A549 (cell line): ENCODE data around the gene GTPBP8. TPM values are rescaled to one million over a fixed set of nuclear protein-coding genes. Genes with fewer than 3 reads are reported as not detected.

Experiments
- ATAC-seq, 2 experiments: fragments of 200-7000 bp in 1 of 2; fragments of >200 bp in 1 of 2; cut with Nextera tagmentation in 1 of 2; cut with Tn5 transposase in 1 of 2; 3 replicates each; pipeline versions ENCODE4 v1.8.0 to v1.9.1; 2018 to 2020; ENCODE audit warnings: mild to moderate bottlenecking in 1 of 2, moderate library complexity in 1 of 2
- CTCF ChIA-PET: fragments of 300-600 bp; sonication (Branson Sonifier 250); formaldehyde crosslinking; extraction: SDS; loops from one replicate; lab custom pipeline; 2021; ENCODE audit warnings: antibody characterized with exemption, inconsistent platforms; lab: Yijun Ruan, JAX
- POLR2A ChIA-PET: fragments of 350-600 bp; formaldehyde crosslinking; extraction: SDS; loops from one replicate; lab custom pipeline; 2021; ENCODE audit warnings: antibody characterized with exemption, inconsistent platforms; lab: Yijun Ruan, JAX
- DNase-seq, 2 experiments: peaks; one replicate each; pipeline versions ENCODE4 v3.0.0 to v3.0.0-alpha.2; 2011 to 2016; ENCODE audit warnings: low read depth in 1 of 2, low spot score in 1 of 2
- FAIRE-seq: peaks from 2 replicates; lab custom pipeline; 2011; peaks lifted over from hg19 to GRCh38; lab: Jason Lieb, UNC
- H3K27ac ChIP-seq, 2 experiments: fragments of >200 bp; sonication (Bioruptor Twin); formaldehyde crosslinking; 3 replicates each; pipeline ENCODE4 v1.5.1; 2016 to 2017
- H3K4me1 ChIP-seq: fragments of >200 bp; sonication (Bioruptor Twin); formaldehyde crosslinking; 3 replicates; pipeline ENCODE4 v1.6.1; 2016
- H3K4me2 ChIP-seq: fragments of >200 bp; sonication (Bioruptor Twin); formaldehyde crosslinking; 3 replicates; pipeline ENCODE4 v1.6.1; 2016
- H3K4me3 ChIP-seq: fragments of >200 bp; sonication (Bioruptor Twin); formaldehyde crosslinking; 3 replicates; pipeline ENCODE4 v1.5.1; 2016
- H3K9me3 ChIP-seq: fragments of >200 bp; sonication (Bioruptor Twin); formaldehyde crosslinking; 3 replicates; pipeline ENCODE4 v1.6.1; 2016
- BHLHE40 ChIP-seq: IDR thresholded peaks from 2 replicates; pipeline ENCODE4 v1.6.1; 2012; ENCODE audit warnings: low read depth, low read length, inconsistent platforms
- CBX2 ChIP-seq: fragments of 200-600 bp; sonication (generic); IDR thresholded peaks from 2 replicates; pipeline ENCODE4 v1.6.1; 2016; ENCODE audit warnings: low read depth, mild to moderate bottlenecking, borderline replicate concordance
- CHD2 ChIP-seq: fragments of 150-350 bp; IDR thresholded peaks from 2 replicates; pipeline ENCODE4 v1.6.1; 2014; ENCODE audit warnings: low read length; ENCODE audit not compliant: partially characterized antibody
- CHD4 ChIP-seq: fragments of 200-600 bp; sonication (generic); IDR thresholded peaks from 2 replicates; pipeline ENCODE4 v1.6.1; 2016; ENCODE audit warnings: antibody characterized with exemption, mild to moderate bottlenecking, borderline replicate concordance
- CTCF ChIP-seq: fragments of >200 bp; sonication (Bioruptor Twin); formaldehyde crosslinking; IDR thresholded peaks from 3 replicates; pipeline ENCODE4 v1.5.1; 2016
- EHMT2 ChIP-seq: fragments of 200-600 bp; sonication (generic); IDR thresholded peaks from 2 replicates; pipeline ENCODE4 v1.6.1; 2016; ENCODE audit warnings: antibody characterized with exemption, low read depth, mild to moderate bottlenecking, moderate library complexity
- EP300 ChIP-seq, 2 experiments: fragments of >200 bp; sonication (Bioruptor Twin); formaldehyde crosslinking; IDR thresholded peaks; 2 replicates in 1 of 2; 3 replicates in 1 of 2; pipeline ENCODE4 v1.6.1; 2016 to 2017
- FOSL2 ChIP-seq, 2 experiments: fragments of 450-650 bp in 1 of 2; fragments of >200 bp in 1 of 2; sonication (Bioruptor Twin) in 1 of 2; formaldehyde crosslinking; IDR thresholded peaks; 2 replicates each; pipeline versions ENCODE4 v1.5.0 to v1.6.1; 2016 to 2020; ENCODE audit warnings: mild to moderate bottlenecking in 1 of 2, moderate library complexity in 1 of 2
- GATA3 ChIP-seq: IDR thresholded peaks from 2 replicates; pipeline ENCODE4 v1.6.1; 2012; ENCODE audit warnings: borderline replicate concordance
- HDAC2 ChIP-seq: fragments of 200-600 bp; sonication (generic); IDR thresholded peaks from 2 replicates; pipeline ENCODE4 v1.6.1; 2016
- HEYL ChIP-seq: fragments of 250-450 bp; sonication (Bioruptor Pico); IDR thresholded peaks from 2 replicates; pipeline ENCODE4 v1.8.0; 2021; ENCODE audit warnings: mild to moderate bottlenecking, moderate library complexity
- HOXB13 ChIP-seq: fragments of 250-450 bp; sonication (Bioruptor Pico); IDR thresholded peaks from 2 replicates; pipeline ENCODE4 v1.5.0; 2020; ENCODE audit warnings: low read depth, mild to moderate bottlenecking, moderate library complexity
- HOXB5 ChIP-seq: fragments of 250-450 bp; sonication (Bioruptor Pico); IDR thresholded peaks from 2 replicates; pipeline ENCODE4 v1.5.0; 2020; ENCODE audit warnings: mild to moderate bottlenecking, moderate library complexity
- JUNB ChIP-seq: fragments of >200 bp; sonication (Bioruptor Twin); formaldehyde crosslinking; IDR thresholded peaks from 2 replicates; pipeline ENCODE4 v1.6.1; 2016
- MAFK ChIP-seq: fragments of 450-650 bp; IDR thresholded peaks from 2 replicates; pipeline ENCODE4 v1.6.1; 2014; ENCODE audit not compliant: partially characterized antibody
- MAX ChIP-seq: IDR thresholded peaks from 2 replicates; pipeline ENCODE4 v1.6.1; 2012
- MYC ChIP-seq: IDR thresholded peaks from 2 replicates; pipeline ENCODE4 v1.6.1; 2012; ENCODE audit warnings: mild to moderate bottlenecking, inconsistent platforms, low read length, improper control_type of control experiment, borderline replicate concordance
- PHF8 ChIP-seq: fragments of 200-600 bp; sonication (generic); IDR thresholded peaks from 2 replicates; pipeline ENCODE4 v1.6.1; 2016; ENCODE audit warnings: low read depth, mild to moderate bottlenecking, antibody characterized with exemption, moderate library complexity, borderline replicate concordance
- RAD21 ChIP-seq, 2 experiments: fragments of >200 bp in 1 of 2; sonication (Bioruptor Twin) in 1 of 2; formaldehyde crosslinking in 1 of 2; IDR thresholded peaks in 1 of 2; conservative IDR thresholded peaks in 1 of 2; 2 replicates in 1 of 2; 3 replicates in 1 of 2; pipeline ENCODE4 v1.6.1; 2012 to 2018; ENCODE audit warnings: inconsistent platforms in 1 of 2
- RARB ChIP-seq: fragments of 250-450 bp; sonication (Bioruptor Pico); IDR thresholded peaks from 2 replicates; pipeline ENCODE4 v1.8.0; 2021; ENCODE audit warnings: mild to moderate bottlenecking, moderate library complexity
- RFX5 ChIP-seq: fragments of 450-650 bp; IDR thresholded peaks from 2 replicates; pipeline ENCODE4 v1.7.1; 2014; ENCODE audit warnings: antibody characterized with exemption, mild to moderate bottlenecking, moderate library complexity
- RNF2 ChIP-seq: fragments of 200-600 bp; sonication (generic); IDR thresholded peaks from 2 replicates; pipeline ENCODE4 v1.6.1; 2016; ENCODE audit warnings: low read depth, mild to moderate bottlenecking, antibody characterized with exemption, moderate library complexity, borderline replicate concordance
- SMC3 ChIP-seq: fragments of >200 bp; sonication (Bioruptor Twin); formaldehyde crosslinking; IDR thresholded peaks from 3 replicates; pipeline ENCODE4 v1.6.1; 2018; ENCODE audit warnings: inconsistent platforms
- ZFP36 ChIP-seq: fragments of 450-650 bp; IDR thresholded peaks from 2 replicates; pipeline ENCODE4 v1.6.1; 2014; ENCODE audit warnings: borderline replicate concordance; ENCODE audit not compliant: partially characterized antibody
- ZSCAN20 ChIP-seq: fragments of 250-450 bp; sonication (Bioruptor Pico); IDR thresholded peaks from 2 replicates; pipeline ENCODE4 v1.8.0; 2022; ENCODE audit warnings: mild to moderate bottlenecking, moderate library complexity
- whole genome bisulfite sequencing: methylation state at CpG from one replicate; pipeline ENCODE4 v1.1.6; 2017; ENCODE audit errors: missing lambda C conversion rate; 5-methylcytosine and 5-hydroxymethylcytosine counted together
- polyA plus RNA-seq, 4 experiments: library from polyadenylated mRNA; depleted of rRNA in 3 of 4; stranded (reverse); fragments of >200 nt; fragmentation: RNase III in 1 of 4; extraction: RNeasy Plus Mini Kit Qiagen cat#74134 plus additional on column Dnase treatment in 1 of 4; gene quantifications; 2 replicates in 3 of 4; 3 replicates in 1 of 4; pipeline ENCODE4 v1.2.3, GENCODE V29; 2011 to 2017
- TF ChIP-seq, protein P1 (sequence below): fragments of >200 bp; sonication (Bioruptor Twin); formaldehyde crosslinking; IDR thresholded peaks from 2 replicates; pipeline ENCODE4 v1.6.1; 2016
- TF ChIP-seq, protein P2 (sequence below): fragments of 200-600 bp; sonication (generic); IDR thresholded peaks from 2 replicates; pipeline ENCODE4 v1.6.1; 2016; ENCODE audit warnings: antibody characterized with exemption, mild to moderate bottlenecking, moderate library complexity
- TF ChIP-seq, protein P3 (sequence below): fragments of >200 bp; sonication (Bioruptor Twin); formaldehyde crosslinking; IDR thresholded peaks from 3 replicates; pipeline ENCODE4 v1.6.1; 2016
- TF ChIP-seq, protein P4 (sequence below): fragments of 150-350 bp; IDR thresholded peaks from 2 replicates; pipeline ENCODE4 v1.6.1; 2014; ENCODE audit warnings: low read depth, mild to moderate bottlenecking, low read length

Gene GTPBP8
- polyA plus RNA-seq, 2 of the 4 experiments (the other 2 are of a cell fraction), result 18.3 to 26.6 TPM

DNA sequence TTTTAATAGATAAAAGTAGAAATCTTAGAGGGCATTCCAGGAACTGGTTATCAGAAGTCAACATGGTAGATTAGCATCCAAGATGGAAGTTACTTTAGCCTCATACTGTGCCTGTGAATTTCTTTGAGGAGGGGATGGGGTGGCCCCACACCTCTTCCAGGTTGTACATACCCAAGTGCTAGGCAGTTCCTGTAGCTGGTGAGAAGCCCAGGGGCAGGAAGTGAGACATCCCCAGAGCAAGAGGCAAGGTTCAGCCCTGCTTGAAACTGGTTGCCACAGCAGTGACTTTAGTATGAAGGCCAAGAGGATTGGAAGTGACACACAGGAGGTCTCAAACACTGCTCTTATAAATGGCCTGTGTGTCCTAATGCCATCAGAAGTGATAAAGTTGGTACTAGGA, 11.9 kb downstream of the GTPBP8 start:
- TF ChIP-seq ZFP36 (no peak), MYC (no peak), RFX5 (no peak), GATA3 (no peak), EHMT2 (no peak), JUNB (no peak), RAD21 (conservative IDR thresholded peaks at IDR 0.05 in 1 of 2, IDR thresholded peaks at IDR 0.05 in 1 of 2) (no peak), SMC3 (no peak), EP300 (IDR thresholded peaks at IDR 0.05) (no peak), MAFK (no peak), ZSCAN20 (no peak), CBX2 (no peak), RARB (CRISPR knock-in tag) (no peak), CTCF (no peak), HOXB13 (CRISPR knock-in tag) (no peak), CHD2 (no peak)
- TF ChIP-seq, protein P1, sequence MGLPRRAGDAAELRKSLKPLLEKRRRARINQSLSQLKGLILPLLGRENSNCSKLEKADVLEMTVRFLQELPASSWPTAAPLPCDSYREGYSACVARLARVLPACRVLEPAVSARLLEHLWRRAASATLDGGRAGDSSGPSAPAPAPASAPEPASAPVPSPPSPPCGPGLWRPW, result no peak
- TF ChIP-seq, protein P2, sequence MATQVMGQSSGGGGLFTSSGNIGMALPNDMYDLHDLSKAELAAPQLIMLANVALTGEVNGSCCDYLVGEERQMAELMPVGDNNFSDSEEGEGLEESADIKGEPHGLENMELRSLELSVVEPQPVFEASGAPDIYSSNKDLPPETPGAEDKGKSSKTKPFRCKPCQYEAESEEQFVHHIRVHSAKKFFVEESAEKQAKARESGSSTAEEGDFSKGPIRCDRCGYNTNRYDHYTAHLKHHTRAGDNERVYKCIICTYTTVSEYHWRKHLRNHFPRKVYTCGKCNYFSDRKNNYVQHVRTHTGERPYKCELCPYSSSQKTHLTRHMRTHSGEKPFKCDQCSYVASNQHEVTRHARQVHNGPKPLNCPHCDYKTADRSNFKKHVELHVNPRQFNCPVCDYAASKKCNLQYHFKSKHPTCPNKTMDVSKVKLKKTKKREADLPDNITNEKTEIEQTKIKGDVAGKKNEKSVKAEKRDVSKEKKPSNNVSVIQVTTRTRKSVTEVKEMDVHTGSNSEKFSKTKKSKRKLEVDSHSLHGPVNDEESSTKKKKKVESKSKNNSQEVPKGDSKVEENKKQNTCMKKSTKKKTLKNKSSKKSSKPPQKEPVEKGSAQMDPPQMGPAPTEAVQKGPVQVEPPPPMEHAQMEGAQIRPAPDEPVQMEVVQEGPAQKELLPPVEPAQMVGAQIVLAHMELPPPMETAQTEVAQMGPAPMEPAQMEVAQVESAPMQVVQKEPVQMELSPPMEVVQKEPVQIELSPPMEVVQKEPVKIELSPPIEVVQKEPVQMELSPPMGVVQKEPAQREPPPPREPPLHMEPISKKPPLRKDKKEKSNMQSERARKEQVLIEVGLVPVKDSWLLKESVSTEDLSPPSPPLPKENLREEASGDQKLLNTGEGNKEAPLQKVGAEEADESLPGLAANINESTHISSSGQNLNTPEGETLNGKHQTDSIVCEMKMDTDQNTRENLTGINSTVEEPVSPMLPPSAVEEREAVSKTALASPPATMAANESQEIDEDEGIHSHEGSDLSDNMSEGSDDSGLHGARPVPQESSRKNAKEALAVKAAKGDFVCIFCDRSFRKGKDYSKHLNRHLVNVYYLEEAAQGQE, result no peak
- ATAC-seq, result peak in 1 of 2 experiments; percentile 23; a peak in 2 of 6 replicates
- Histone ChIP-seq H3K4me2 (no peak overlapping the region), H3K4me3 (no peak overlapping the region), H3K4me1 (no peaks in the 10 kb centered on the region), H3K9me3 (no peaks in the 10 kb centered on the region), H3K27ac (no peak overlapping the region)
- CTCF ChIA-PET, result interaction anchor here (1.6 kb wide), 1 partner anchor 16 kb away, joined by 6 read pairs; a partner anchor contains a TSS
- no peak for DNase-seq
- POLR2A ChIA-PET, result interaction anchor here (1.8 kb wide), 1 partner anchor 11 kb away, joined by 5 read pairs; the partner anchor contains the start of gene GTPBP8
- no peak for FAIRE-seq

- no peak for FAIRE-seq
- CTCF ChIA-PET, result no interaction called here
- WGBS, result 85% methylated on average over 7 of the region's 7 CpGs
Observed at GRCh38 chr3:113005611-113006010, 14.8 kb downstream of the GTPBP8 start.

More at GRCh38 chr3:113005611-113006010, 14.8 kb downstream of the GTPBP8 start:
- Histone ChIP-seq H3K27ac (no peak overlapping the region), H3K4me1 (no peaks in the 10 kb centered on the region), H3K9me3 (no peaks in the 10 kb centered on the region), H3K4me2 (no peak overlapping the region), H3K4me3 (no peak overlapping the region)
- POLR2A ChIA-PET, result no interaction called here
- TF ChIP-seq, protein P3, sequence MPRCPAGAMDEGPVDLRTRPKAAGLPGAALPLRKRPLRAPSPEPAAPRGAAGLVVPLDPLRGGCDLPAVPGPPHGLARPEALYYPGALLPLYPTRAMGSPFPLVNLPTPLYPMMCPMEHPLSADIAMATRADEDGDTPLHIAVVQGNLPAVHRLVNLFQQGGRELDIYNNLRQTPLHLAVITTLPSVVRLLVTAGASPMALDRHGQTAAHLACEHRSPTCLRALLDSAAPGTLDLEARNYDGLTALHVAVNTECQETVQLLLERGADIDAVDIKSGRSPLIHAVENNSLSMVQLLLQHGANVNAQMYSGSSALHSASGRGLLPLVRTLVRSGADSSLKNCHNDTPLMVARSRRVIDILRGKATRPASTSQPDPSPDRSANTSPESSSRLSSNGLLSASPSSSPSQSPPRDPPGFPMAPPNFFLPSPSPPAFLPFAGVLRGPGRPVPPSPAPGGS, result no peak
- no peak for TF ChIP-seq FOSL2 (IDR thresholded peaks at IDR 0.05)
- TF ChIP-seq FOSL2 (CRISPR knock-in tag; IDR thresholded peaks at IDR 0.05), result no peak
- no peak for TF ChIP-seq SMC3
- TF ChIP-seq RNF2, result no peak
- no peak for TF ChIP-seq HOXB5 (CRISPR knock-in tag)
- no peak for TF ChIP-seq ZSCAN20
- no peak for TF ChIP-seq RAD21 (conservative IDR thresholded peaks at IDR 0.05 in 1 of 2, IDR thresholded peaks at IDR 0.05 in 1 of 2)
- no peak for TF ChIP-seq MAX
- no peak for TF ChIP-seq HDAC2
- no peak for TF ChIP-seq PHF8
- no peak for TF ChIP-seq CHD4
- no peak for TF ChIP-seq EHMT2
- TF ChIP-seq, protein P4, sequence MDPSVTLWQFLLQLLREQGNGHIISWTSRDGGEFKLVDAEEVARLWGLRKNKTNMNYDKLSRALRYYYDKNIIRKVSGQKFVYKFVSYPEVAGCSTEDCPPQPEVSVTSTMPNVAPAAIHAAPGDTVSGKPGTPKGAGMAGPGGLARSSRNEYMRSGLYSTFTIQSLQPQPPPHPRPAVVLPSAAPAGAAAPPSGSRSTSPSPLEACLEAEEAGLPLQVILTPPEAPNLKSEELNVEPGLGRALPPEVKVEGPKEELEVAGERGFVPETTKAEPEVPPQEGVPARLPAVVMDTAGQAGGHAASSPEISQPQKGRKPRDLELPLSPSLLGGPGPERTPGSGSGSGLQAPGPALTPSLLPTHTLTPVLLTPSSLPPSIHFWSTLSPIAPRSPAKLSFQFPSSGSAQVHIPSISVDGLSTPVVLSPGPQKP, result no peak
- no peak for TF ChIP-seq BHLHE40
- no peak for TF ChIP-seq HEYL (CRISPR knock-in tag)
- DNase-seq, result no peak
- peak in 1 of 2 experiments; percentile 39; a peak in 2 of 6 replicates for ATAC-seq
